C4-2B (cell line): ENCODE measurements around the gene CALHM1.

Source experiments
- ZFX ChIP-seq: fragments of 450-650 bp; IDR thresholded peaks from 2 replicates; pipeline ENCODE4 v1.6.1; 2017
- TF ChIP-seq, protein P1 (sequence below): fragments of 450-650 bp; conservative IDR thresholded peaks from 2 replicates; pipeline ENCODE4 v1.5.1; 2017; ENCODE audit warnings: mild to moderate bottlenecking

DNA sequence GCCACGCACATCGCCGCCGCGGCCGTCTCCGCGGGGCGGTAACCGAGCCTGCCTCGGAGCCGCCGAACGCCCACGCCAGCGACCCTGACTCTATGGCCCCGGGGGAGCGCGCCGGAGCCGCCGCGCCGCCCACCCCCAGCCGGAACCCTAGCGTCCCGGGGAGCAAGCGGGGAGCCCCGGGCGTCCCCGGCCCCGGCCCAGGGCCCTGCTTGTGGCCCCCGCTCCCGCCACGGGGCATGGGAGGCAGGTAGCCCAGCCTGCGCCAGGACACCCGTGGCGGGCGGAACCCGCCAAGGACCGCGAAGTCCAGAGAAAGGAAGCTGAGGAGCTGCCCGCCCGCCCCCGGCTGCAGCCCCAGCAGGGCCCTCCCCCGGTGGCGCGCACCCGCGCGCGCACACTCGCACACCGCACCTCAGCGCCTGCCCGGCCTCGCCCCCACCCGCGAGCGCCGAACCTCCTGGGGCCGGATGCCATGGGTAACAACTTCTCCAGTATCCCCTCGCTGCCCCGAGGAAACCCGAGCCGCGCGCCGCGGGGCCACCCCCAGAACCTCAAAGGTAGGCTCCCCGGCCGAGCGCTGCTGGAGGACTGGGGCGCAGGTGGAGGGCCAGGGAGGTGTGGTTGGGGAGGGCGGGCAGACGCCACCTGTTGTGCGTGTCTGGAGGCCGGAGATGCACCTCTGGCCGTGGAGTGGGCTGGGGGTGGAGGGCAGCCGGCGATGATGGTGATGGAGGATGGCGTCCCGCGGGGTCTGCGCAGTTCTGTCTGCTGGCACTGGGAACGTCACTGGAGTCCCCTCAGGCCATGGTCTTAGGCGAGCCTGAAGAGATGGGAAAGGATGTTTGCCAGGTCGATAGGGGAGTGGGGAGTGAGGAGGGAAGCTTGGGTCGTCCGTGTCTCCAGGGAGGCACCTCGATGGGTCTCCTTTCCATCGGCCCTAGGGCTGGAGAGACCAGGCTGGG is 35.5 kb upstream of the CALHM1 start:
- TF ChIP-seq, protein P1, sequence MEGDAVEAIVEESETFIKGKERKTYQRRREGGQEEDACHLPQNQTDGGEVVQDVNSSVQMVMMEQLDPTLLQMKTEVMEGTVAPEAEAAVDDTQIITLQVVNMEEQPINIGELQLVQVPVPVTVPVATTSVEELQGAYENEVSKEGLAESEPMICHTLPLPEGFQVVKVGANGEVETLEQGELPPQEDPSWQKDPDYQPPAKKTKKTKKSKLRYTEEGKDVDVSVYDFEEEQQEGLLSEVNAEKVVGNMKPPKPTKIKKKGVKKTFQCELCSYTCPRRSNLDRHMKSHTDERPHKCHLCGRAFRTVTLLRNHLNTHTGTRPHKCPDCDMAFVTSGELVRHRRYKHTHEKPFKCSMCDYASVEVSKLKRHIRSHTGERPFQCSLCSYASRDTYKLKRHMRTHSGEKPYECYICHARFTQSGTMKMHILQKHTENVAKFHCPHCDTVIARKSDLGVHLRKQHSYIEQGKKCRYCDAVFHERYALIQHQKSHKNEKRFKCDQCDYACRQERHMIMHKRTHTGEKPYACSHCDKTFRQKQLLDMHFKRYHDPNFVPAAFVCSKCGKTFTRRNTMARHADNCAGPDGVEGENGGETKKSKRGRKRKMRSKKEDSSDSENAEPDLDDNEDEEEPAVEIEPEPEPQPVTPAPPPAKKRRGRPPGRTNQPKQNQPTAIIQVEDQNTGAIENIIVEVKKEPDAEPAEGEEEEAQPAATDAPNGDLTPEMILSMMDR = no peak
- TF ChIP-seq ZFX = no peak
